Measurements from ENCODE around the gene PIGM.

PIGM gene

DNA sequence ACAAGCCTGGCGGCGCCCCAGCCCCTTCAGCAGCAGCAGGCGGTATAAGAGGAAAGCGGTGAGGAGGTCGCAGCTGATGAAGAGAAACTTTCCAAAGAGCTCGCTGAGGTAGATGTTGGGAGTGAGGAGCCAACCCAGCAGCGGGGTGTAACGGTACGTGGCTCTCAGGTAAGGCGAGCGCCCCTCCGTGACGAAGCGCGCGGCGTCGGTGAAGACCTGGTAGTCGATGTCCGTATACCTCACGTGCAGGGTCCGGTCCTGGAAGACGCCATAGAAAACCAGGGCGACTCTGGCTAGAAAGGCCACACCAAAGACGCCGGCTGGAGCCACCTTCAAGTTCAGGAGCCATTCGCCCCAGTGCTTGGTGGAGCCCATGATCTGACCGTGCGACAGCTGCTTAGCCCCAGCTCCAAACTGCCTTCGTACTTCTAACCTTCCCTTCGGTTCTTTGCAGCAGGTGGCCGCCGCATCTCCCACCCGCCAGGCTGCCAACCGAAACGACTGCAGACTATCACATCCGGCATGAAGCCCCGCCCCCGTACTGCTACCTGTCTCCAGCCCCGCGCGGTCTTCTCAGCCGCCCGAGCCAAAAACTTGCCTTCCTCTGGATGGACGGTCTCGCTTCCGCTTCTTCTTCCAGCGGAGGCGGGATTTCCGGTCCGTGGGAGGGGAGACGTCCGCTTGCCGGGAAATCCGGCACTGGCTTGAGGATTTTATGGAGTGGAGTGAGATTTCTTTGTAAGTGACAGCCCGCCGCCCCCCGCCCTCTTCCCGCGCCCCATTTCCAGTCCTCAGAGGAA lies at the start of gene PIGM:
TSS of gene PIGM (minus strand) at position 626 of the 800 bp plus-strand sequence. CDS start at position 375, 251 bp downstream.
- peak; percentile 90 for DNase-seq (ENCODE audit: low read depth, low spot score)

DNA sequence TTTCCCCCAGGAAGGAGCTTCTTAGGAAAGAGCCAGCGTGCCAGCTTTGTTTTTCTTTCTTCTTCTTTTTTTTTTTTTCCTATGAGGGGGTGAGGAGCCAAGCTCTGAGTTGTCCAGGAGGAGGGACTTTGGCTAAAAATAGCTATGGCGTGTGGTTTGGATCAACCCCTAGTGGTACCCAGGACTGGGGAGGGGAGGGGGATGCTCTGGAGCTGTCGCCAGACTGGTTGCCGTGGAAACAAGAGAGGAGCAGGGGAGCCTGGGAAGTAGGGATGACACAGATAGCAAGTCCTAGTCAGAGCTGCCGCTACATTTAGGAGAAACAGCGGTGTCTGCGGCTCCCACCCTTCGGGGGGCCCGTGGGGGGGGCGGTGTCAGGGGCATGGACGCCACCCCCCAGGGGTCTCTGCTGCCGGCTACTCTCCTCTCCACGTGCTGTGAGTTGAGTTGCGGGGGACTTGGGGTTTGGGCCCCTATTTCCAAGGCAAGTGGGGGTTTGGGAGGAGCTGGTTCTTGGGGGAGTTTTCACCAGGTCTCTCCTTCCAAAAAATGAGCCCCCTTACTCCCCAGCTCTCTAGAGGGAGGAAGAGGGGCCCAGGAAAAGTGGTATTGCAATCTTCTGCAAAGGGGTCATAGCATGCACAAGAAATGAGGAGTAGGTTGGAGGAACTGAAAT lies 49.6 kb upstream of the PIGM start, which contains the start of gene KCNJ9:
TSS of gene KCNJ9 (plus strand) at position 278 of the 676 bp plus-strand sequence. CDS start 2,493 bp downstream, outside the sequence.
- DNase-seq (ENCODE audit: low read depth, low spot score): no peak

DNA sequence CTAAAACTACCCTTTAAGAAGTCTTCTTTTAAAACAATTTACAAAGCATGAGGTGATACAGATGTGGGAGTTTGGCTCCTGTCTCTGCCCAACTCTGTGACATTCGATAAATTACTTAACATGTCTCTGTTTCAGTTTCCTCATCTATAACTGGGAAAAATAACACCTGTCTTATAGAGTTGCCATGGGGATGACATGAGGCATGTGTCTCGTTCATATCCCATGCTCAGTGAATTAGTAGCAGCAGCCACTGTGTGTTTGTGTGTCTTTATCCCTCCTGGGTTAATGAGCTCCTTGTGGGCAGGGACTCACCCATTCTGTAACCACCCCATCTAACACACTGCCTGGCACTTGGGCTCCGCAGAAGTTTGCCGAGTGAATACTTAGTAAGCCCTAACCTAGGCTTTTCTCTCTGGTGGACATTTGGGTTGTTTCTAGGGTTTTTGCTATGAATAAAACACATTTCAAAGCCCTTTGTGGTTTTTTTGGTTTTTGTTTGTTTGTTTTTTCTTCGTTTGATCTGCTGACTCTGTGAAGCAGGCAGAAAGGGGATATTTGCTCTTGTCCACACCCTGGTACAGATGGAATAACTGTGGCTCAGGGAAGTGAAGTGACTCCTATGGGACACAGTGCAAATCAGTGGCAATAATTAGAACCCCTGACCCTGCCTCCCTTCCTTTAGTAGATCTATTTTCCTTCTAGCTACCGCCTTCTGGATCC lies 48.8 kb upstream of the PIGM start:
- no peak for DNase-seq (ENCODE audit: low read depth, low spot score)

DNA sequence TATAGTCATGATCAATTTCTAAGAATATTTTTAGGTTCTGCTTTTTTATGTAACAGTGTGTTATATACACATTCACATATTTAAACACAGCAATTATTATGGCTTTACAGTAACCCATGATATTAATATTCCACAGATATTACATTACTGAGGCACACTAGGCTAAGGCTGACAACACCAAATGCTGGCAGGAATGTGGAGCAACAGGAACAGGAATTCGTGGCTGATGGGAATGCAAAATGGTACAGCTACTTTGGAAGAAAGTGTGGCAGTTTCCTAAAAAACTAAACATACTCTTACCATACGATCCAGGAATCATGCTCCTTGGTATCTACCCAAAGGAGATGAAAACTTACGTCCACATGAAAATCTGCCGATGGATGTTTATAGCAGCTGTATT lies 47.7 kb upstream of the PIGM start:
- DNase-seq (ENCODE audit: low read depth, low spot score): no peak

DNA sequence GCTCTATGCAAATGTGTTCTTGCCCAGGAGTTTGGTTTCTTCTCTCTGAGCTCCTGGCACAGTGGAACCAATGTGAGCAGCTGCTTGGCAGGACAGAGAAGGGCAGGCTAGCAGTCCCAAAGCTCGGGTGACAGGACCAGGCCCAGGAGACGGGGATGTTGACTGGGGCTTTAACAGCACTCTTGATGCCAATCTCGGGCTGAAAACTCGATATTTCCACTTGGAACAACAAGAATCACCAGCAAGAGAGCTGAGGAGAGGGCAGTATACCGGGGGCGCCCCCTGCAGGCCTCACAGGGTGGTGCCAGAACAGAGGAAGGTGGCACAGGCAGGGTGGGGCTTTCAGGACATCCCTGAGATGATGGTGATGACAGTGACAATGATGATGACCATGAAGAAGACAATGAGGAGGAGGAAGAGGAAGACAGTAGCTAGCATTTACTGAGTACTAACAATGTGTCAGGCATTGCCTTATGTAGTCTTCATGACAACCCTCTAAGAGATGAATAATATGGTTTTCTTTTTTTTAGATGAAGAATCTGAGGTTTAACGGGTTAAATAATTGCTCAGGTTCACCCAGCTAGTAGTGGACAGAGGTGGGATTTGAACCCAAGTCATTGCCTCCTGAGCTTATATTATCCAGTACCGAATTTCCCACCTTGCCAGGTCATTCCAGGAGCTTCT lies 46.9 kb upstream of the PIGM start:
- DNase-seq (ENCODE audit: low read depth, low spot score): no peak

DNA sequence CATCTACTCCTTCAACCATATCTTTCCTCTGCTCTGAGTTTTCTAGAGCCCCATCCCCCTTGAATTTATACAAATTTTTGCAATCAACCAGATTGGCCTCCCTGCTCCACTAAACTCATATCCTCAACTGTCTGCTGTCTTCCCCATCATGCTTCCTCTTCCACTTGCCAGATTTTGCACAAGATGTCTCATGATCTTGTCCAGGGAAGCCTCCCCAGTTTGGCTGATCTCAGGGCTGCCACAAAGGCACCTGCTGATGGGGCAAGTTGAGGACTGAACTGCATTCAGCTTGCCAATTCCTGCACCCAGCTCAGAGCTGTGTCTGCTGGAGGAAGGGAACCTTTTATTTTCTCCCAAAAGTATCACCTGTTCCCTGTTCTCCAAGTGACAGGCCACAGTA lies 45.7 kb upstream of the PIGM start:
- no peak for DNase-seq (ENCODE audit: low read depth, low spot score)

DNA sequence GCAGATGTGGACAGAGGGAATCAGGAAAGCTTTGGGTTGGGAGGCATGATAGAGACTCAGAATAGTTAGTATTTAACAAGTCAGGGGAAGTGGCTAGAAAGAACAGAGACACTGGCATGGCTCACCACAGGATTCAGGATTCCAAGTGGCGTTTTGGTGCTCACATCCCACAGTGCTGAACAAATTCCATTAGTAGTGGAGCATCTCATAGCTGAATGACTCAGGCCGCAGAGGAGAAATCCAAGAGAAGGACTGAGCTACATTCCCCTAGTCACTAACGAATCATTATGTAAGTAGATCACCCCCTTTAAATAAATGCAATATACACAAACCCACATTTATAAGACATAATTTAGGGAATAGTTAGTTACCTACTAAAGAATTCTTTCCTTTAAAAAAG lies 44.5 kb upstream of the PIGM start:
- no peak for DNase-seq (ENCODE audit: low read depth, low spot score)

DNA sequence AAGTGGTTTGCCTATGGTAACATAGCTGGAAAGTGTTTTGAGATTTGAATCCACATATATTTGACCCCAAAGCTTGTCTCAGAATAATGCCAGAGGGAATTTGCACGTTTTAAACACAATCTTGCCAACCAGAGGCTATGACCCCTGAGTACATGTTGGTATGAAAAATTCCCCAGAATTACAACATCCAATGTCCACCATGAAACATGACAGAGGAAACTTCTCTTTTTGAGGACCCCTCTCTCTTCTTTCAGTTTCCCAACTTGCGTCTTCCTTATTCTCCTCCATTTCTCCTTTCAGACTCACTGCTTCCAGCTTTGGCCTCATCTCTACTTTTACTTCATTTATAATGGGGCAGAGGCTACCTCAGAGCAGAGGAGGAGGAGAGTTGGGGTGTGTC lies 44.0 kb upstream of the PIGM start:
- no peak for DNase-seq (ENCODE audit: low read depth, low spot score)

DNA sequence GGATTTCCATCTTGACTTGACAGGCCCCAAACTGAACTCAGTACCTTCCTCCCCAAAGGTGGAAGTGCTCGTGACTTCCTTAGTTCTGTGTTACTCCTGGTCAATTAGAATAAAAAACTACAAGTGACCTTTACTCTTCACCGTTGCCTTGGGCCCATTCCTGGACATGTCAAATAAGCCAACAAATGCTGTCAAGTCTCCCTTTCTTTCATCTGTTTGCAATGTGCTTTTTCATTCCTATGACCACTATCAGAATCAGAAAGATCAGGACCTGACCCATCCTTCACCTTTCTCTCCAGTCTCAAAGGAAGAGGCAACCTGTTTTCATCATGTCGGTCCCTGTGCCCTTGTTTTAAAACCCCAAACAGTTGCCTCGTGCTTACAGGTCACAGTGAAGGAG lies 43.1 kb upstream of the PIGM start:
- no peak for DNase-seq (ENCODE audit: low read depth, low spot score)

DNA sequence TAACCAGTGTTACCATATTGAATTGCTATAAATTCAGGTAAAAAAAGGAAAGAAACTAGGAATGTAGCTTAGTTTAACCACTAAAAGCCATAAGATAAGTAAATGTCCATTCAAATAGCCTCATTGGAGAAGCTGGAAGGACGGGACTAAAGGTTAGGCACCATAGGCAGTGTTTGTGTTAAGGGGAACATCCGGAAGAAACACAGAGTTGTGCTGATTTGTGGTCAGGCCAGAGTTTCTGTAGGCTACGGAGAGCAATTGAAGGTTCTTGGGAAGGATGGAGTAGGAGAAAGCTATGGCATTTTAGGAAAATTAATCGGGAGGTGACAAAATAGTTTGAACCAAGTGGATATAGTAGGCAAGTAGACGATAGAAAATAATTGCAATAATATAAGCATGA lies 39.5 kb upstream of the PIGM start:
- DNase-seq (ENCODE audit: low read depth, low spot score): no peak

DNA sequence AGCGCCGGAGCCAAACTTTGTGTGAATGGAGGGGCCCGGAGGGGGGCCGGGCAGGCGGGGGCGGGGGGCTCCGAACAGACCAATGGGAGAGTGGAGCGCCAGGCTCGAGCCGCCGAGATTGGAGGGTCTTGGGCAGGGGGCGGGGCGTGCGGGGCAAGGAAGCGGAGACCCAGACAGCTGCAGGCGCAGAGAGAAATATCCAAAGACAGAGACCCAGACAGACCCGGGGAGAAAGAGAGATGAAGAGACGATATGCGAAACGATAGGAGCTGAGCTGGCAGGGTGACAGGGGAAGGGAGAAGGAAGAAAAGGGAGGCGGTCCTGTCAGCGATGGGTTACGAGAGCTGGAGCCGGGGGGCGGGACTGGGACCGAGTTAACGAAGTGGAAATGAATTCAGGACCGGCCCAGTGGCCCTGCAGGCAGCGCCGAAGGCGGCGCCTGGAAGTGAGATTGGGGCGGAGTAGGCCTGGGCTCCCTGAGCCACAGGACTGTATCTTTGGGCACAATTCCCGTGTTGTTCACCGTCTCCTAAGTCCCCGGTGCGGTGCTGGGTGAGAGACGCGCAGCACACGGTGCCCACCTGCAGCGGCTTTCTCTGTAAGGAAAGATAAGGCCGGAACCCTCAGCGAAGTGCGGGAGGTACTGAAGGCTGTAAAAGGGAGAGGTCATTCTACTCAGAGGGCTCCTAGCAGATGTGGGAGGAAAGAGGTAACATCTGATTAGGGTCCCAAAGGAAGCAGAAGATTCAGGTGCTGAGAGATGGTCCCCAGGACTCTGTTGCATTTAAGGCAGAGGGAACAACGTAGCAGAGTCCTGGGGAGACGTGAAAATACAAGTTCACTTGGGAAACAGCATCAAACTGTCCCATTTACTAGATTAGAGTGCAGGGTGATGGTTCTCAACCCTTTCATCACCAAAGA lies 38.7 kb upstream of the PIGM start:
- peak; percentile 40 for DNase-seq (ENCODE audit: low read depth, low spot score)

DNA sequence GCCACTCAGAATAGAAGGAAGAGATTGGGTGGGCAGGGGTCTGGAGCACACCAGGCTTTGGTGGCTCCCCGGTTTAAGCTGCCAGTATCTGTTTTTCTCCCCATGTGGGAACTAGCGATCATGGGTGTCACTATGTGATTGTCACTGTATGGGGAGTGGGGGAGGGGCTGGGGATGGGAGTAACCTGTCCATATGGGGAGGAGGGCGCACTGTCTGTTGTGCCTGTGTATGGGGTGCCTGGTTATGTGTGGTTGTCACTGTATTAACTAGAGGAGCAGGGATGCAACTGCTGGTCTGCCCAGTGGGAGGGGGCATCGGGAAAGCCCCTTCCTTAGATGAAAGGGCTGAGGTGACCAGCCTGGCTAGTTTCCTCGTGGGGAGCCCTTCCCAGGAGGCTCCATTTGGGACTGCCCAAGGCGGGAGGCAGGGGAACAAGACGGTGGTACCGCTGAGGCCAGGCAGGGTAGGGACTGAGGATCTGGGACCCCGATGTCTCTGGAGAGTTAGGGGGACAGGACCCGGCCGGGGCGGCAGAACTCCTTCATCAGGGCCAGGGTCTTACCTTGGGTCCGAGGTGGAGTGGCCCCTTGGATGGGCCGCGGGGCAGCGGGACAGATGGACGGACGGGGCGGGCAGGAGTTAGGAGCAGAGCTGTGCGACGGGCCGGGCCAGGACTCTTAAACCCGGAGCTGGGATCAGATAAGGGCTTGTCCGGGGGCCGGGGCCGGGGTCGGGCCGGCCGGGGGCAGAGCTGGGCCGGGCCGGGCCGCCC lies 37.9 kb upstream of the PIGM start, which contains the start of gene KCNJ10:
TSS of gene KCNJ10 (minus strand) at position 701 of the 772 bp plus-strand sequence. CDS start 27,628 bp downstream, outside the sequence.
- DNase-seq (ENCODE audit: low read depth, low spot score): no peak

DNA sequence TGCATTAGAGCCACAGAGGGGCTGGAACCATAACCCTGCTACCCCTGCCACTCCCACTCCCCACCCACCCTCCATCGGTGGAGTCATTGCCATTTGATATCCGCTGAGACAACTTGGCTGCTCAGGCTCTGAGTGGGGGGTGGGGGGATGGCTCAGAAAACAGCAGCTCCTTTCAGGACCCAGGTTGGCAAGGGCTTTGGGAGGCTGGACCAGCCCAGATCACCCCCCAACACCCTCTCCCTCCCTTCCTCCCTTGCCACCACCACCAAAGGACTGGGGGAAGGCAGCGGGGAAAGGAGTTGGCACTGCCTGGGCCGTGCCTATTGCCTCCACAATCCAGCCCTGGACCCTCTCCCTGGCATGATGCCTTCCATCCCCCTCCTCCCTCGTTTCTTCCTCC lies 36.4 kb upstream of the PIGM start:
- DNase-seq (ENCODE audit: low read depth, low spot score): no peak

DNA sequence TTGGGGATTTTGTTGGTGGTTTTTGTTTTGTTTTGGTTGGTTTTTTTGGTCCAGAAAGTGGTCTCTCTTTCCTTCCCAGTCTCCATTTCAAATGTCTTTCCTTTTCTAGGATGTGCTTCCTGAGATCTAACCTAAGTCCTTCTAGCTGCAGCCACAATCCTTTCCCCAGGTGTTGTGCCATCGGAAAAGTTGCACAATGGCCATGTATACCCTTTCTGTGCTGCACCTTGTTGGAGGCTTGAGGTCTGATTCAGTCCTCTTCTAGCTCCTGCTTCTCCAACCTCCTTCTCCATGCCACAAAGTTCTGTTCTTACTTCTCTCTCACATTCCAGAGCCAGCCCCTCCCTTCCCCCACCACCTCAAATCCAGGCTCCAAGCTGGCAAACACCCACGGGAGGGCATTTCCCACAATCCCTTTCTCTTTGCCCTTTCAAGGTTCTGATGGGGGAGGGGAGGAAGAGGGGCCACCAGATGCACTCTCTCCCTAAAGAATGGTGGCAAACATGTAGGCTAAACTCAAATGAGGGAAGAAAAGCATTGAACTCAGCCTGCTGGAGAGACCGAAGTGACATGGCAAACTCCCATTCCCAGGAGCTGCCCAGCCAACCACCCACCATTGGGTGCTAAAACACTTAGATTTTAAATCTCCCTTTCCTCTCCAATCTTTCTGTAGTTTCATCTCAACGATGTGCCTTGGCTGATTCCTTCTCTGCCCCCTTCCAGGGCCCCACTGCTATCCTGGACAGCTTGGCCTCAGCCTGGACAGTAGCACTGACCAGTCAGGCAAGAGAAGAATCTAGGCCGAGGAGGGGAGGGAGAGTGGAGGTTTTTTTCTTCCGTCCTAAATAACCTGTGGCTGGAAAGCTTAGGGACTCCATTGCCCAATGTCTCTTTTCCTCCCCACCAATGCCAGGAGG lies 35.3 kb upstream of the PIGM start:
- peak; percentile 33 for DNase-seq (ENCODE audit: low read depth, low spot score)

DNA sequence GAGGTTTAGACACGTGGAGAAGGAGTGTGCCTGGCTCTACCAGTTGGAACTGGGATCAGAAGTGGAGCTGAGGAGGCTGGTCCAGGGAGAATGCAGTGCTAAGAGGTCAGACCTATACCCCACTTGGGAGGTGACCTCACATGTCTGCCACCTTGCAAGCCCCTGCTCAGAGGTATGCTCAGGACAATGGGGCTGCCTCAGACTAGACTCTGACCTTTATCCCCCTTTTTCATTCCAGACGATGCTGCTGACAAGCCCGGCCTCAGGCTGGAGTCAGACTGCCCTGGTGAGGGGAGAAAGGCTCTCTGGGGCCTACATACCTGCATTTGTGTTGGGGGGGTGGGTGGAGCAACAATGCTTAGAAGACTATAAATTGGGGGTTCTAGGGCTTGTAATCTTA lies 33.0 kb upstream of the PIGM start:
- no peak for DNase-seq (ENCODE audit: low read depth, low spot score)

DNA sequence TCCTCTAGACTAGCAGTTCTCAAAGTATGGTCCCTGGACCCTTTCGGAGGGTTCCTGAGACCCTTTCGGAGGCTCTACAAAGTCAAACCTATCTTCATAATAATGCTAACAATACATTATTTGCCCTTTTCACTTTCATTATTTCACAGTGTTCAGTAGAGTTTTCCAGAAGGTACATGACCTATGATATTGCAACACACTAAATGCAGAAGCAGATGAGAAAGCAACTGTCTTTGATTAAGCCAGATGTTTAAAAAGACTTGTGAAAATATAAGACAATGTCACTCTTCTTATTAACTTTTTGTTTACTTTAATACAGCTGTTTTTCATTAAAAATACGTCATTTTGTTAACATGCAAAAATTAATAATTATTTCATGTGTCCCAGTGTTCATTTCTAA lies 32.4 kb upstream of the PIGM start:
- no peak for DNase-seq (ENCODE audit: low read depth, low spot score)

DNA sequence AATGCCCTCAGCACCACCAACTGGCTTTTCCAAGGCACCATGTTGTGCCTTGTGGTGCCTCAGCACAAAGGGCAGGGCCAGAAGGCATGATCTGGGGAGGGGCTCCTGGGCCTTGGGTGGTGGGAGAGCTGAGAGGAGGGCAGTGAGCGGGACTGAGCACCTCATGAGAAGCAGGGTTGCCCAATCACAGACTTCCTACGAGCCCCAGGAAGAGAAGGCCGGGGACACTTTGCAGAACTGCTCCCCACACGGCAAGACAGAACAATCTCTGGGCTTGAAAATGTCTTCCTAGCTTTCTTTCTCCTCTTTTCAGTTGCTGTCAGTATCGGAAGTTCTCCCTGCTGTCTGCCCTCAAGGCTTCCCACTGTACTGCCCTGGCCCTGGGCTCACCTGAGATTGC lies 31.4 kb upstream of the PIGM start:
- no peak for DNase-seq (ENCODE audit: low read depth, low spot score)

DNA sequence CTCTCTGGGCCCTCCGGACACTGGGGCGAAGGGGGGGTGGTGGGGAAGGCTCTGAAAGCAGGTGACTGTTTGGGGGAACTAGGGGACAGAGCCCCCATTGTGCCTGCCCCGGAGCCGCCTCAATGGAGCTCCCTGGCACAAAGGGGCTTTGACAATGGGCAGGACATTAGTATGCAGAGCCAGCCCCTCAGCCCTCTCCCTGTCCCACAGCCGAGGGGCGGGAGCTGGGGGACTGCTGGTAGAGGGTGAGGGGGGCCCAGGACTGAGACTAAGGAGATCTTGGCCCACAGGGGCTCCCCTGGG lies 30.4 kb upstream of the PIGM start:
- DNase-seq (ENCODE audit: low read depth, low spot score): no peak
